NB4 (cell line): ENCODE data around the gene BLOC1S6.

Experiments
- DNase-seq: peaks from one replicate; pipeline ENCODE4 v3.0.0; 2010; ENCODE audit warnings: low read depth
- H3K4me3 ChIP-seq: one replicate; pipeline ENCODE4 v1.5.1; 2011; ENCODE audit warnings: mild to moderate bottlenecking, low read depth, low read length, moderate library complexity
- CTCF ChIP-seq: IDR thresholded peaks from one replicate; pipeline ENCODE4 v1.5.1; 2012; ENCODE audit warnings: low read depth, low read length
- MAX ChIP-seq: IDR thresholded peaks from 2 replicates; pipeline ENCODE4 v1.6.1; 2011; ENCODE audit warnings: low read depth, low read length
- MYC ChIP-seq: IDR thresholded peaks from 2 replicates; pipeline ENCODE4 v1.6.1; 2011; ENCODE audit warnings: low read depth, low read length
- POLR2A ChIP-seq: IDR thresholded peaks from 2 replicates; pipeline ENCODE4 v1.6.1; 2011; ENCODE audit warnings: mild to moderate bottlenecking; ENCODE audit not compliant: insufficient read length; ENCODE audit errors: extremely low read depth

Gene BLOC1S6

GRCh38 chr15:45606841-45607240 is 19.7 kb downstream of the BLOC1S6 start:
- no peak overlapping the region for H3K4me3 ChIP-seq
- no peak for DNase-seq
- no peak for TF ChIP-seq MYC
- no peak for TF ChIP-seq CTCF
- TF ChIP-seq POLR2A, result no peak
- no peak for TF ChIP-seq MAX

GRCh38 chr15:45611305-45611704 is 24.1 kb downstream of the BLOC1S6 start:
- TF ChIP-seq CTCF (peak; percentile 22), MAX (no peak), MYC (no peak), POLR2A (no peak)
- DNase-seq, result peak; percentile 40
- no peak overlapping the region for H3K4me3 ChIP-seq

- no peak for DNase-seq
- no peak overlapping the region for H3K4me3 ChIP-seq
- TF ChIP-seq MAX, result no peak
- no peak for TF ChIP-seq MYC
- no peak for TF ChIP-seq POLR2A
- TF ChIP-seq CTCF, result no peak
These were observed 25.7 kb downstream of the BLOC1S6 start for GRCh38 chr15:45612790-45613415.

- DNase-seq, result no peak
- TF ChIP-seq MYC, result no peak
- TF ChIP-seq CTCF, result no peak
- no peak for TF ChIP-seq POLR2A
- no peak for TF ChIP-seq MAX
These were observed 29.7 kb downstream of the BLOC1S6 start for GRCh38 chr15:45616901-45617323.

GRCh38 chr15:45618813-45619212 is 31.6 kb downstream of the BLOC1S6 start:
- H3K4me3 ChIP-seq, result no peak overlapping the region
- TF ChIP-seq MAX, result no peak
- peak; percentile 2 for TF ChIP-seq CTCF
- DNase-seq, result peak; percentile 52

More at GRCh38 chr15:45616901-45617323, 29.7 kb downstream of the BLOC1S6 start:
- H3K4me3 ChIP-seq, result no peak overlapping the region

- no peak for DNase-seq
- H3K4me3 ChIP-seq, result no peak overlapping the region
- TF ChIP-seq POLR2A (no peak), CTCF (no peak), MAX (no peak), MYC (no peak)
These were observed 41.0 kb downstream of the BLOC1S6 start for GRCh38 chr15:45628136-45628535.
